Measurements from ENCODE around the gene KIF3C.

GRCh38 chr2:25993049-25993448, 10.8 kb upstream of the KIF3C start:
- TF ChIP-seq CTCF (conservative IDR thresholded peaks at IDR 0.05; ENCODE audit: low read depth, low read length): no peak
- no peak for TF ChIP-seq EZH2 (IDR thresholded peaks at IDR 0.05; ENCODE audit: low read length, unreplicated experiment)
- TF ChIP-seq EZH2phosphoT487 (IDR thresholded peaks at IDR 0.05; ENCODE audit: borderline replicate concordance, low read length): no peak

All from PC-3 (cell line).